Retina (tissue), 1 donor: ENCODE data around the gene FILIP1L.

Source experiments
- DNase-seq: peaks from one replicate; pipeline ENCODE4 v3.0.0-alpha.2; 2016

FILIP1L gene

DNA sequence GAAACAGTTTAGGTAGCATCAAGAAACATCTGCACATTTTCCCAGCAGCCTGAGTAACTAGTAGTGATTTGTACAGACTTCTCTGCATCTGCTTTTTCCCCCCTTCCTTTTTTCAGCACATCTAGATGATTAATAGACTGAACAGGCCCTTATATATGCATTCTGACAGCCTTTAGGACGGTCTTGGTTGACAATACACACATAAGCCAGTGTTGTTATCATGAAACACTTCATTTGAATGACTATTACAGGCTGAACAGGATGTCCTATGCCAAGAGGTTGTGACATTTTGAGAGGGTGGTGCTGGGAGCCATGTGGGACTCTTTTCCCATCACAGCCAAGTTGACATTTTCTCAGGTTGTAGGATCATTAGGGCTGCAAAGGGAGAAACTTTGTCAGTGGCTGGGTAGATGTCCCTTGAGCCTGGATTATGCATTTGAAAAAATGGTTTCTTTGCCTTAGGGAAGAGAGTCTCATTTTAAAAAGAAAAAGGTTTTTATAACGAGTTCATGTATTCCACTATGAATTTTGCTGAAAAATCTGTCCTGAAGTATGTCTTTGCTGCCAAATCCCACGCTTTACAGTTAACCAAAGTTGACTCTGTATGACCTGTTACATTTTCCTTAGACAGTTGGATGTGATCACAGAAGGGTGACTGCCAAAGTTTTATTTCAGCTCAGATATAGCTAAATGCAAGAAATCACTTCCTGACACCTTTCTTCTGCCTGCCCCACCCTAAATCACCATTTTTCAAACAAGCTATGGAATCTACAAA lies 73.7 kb downstream of the FILIP1L start:
- DNase-seq: no peak

DNA sequence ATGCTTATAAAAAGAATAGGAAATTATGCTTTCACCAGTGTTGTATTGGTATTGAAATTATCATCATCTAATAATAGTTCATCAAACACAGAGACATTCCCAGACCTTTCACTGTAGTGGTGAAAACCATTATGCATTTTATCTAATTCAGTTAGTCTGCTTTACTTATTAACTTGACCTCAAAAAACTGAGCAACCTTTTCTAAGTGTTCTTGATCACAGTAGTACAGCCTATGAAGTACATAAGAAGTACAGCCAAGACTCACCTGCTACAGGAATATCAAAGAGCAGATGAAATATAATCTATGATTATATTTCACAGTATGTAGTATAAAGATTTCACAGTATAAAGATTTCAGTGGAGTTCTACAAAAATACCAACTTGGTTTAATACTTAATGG lies 75.2 kb downstream of the FILIP1L start:
- DNase-seq: no peak

DNA sequence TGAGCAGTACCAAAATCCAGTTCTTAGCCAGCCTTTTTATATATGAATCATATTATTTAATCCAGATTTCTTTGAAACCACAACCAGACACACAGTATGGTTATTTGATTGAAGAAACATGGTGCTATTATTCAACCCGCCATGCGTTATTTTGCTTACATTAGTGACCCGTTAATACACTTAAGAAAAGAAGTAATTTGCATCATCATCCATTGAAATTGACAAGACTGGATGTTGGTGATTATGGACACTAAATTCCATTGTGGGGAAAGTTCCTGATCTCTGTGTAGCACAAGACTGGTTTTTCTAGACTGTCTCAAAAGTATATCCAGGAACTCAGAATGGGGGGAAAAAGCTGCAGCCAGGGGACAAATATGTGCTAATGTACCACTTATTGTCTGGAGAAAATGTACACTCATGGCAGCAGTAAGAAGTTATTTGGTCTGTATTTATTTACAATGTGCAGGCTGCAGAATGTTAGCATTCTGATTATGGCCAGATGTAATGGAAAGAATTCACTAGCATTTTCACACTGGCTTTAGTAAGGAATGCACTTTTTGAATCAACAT lies 80.3 kb downstream of the FILIP1L start:
- no peak for DNase-seq

- no peak for DNase-seq
Measured at GRCh38 chr3:100033184-100033583, 81.1 kb downstream of the FILIP1L start.

- DNase-seq: no peak
Measured at GRCh38 chr3:100032243-100032642, 82.1 kb downstream of the FILIP1L start.

- DNase-seq: no peak
Measured at GRCh38 chr3:100030914-100031425, 83.3 kb downstream of the FILIP1L start.

GRCh38 chr3:100030346-100030745 lies 84.0 kb downstream of the FILIP1L start:
- no peak for DNase-seq

GRCh38 chr3:100029689-100030088 lies 84.6 kb downstream of the FILIP1L start:
- DNase-seq: no peak

- DNase-seq: no peak
Measured at GRCh38 chr3:100029052-100029451, 85.2 kb downstream of the FILIP1L start.

DNA sequence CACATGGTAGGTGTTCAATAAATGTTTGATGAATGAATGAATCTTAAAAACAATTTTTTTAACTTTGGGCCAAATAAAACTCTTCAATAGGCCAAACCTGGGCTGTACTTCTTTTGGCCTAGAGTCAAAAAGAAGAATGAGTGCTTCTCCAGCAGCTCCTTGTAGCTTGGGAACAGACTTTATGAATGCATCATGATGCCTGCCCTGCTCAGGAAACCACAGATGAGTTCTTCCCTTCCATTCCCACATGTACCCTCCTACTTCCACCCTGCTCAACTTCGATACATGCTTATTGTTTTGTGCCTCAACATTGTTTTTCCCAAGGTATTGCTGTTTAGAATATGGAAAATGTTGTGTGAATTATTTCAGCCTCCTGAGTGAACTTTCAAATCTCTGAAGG lies 87.0 kb downstream of the FILIP1L start:
- no peak for DNase-seq

DNA sequence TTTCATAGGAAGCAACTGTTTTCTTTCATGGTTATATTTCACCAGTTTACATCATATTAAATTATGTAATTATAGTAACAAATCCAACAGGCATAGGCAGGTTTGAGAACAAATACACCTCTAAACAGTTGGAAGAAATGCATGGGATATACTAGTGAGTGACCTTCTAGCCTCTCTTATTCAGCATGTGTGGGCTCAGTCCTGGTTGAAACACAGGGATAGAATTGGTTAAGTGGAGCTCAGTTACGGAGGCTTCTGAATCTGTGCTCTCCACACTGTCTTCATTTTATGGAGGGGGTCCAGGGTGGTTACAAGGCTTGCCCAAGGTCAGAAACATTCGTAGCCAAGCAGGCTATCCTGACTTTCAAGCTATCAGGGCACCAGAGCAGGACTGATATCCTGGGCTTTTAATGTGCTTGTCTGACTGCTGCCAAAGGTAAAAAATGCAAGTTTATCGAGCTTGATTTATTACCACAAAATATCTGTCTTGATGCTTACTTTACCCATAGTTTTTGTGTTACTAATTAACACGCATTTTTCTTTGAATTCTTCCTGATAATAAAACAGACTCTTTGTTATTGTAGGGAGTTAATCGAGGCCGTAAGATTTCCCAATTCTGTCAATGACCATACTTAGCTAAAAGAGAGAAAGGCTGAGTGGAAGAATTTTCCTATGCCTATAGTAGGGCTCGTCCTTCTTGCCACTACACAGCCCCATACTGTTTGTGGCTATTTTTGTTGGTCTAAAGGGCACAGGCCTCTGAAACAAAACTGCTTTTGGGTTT lies 89.6 kb downstream of the FILIP1L start:
- no peak for DNase-seq

GRCh38 chr3:100023595-100023994 lies 90.7 kb downstream of the FILIP1L start:
- DNase-seq: no peak

DNA sequence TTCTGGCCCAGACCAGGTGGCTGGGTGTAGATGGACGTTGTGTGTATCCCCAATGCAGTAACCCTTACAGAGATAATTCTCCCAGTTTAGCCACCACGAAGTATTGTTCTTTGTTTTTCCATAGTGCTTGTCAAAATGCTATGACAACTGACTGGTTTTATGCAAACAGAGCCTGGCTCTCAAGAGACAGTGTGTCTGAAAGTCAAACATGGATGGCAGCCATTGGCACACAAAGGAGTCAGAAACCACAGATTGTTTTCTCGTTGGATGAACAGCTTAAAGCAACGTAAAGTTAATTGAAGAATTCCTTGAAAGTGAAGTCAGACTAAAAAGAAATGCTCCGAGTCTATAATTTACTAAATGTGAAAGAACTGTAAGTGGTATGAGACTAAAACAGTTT lies 91.2 kb downstream of the FILIP1L start:
- no peak for DNase-seq

DNA sequence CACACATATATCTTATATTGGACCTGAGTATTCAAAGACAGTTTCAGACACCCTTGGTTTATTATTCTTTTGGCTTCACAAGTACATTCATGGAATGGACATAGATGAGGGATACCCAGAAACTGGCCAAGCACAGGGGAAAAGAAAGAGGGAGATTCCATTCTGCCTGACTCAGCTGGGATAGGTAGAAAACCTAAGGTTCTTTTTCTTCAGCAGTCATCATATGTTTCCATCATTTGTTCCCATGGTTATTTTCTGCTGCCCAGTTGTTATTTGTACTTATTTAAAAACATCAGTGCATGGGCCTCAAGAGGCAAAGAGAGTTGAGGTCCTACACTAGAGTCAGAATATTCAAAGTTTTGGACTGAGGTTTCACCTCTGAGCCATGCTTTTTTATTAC lies 91.8 kb downstream of the FILIP1L start:
- DNase-seq: no peak

DNA sequence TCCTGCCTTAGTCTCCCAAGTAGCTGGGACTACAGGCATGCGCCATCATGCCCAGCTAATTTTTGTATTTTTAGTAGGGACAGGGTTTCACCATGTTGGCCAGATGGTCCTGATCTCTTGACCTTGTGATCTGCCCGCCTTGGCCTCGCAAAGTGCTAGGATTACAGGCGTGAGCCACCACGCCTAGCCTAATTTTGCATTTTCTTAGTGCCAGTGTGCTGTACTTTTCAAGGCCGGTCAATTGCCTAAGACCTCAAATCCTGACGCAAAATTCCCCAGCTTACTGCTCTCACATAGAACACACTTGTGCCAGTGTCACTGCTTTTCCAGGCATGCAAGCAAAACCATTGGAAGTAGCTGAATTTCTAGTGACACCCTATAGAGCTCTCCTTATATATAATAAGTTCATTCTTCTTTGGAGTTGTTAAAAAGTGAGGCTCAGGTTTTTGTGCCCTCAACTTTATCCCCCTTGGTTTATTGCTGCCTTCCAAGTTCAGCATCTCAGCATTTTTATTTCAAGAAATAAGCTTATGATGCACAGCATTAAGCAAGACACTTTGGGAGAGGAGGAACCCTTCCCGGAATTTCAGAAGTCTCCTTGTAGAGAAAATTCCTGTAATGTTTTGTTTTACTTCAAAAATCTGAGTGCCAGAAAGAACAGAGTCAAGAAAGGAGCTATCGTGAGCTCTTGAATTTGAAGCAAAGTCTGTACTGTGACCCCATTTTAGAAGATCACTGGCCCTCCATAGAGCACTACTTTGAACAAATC lies 93.2 kb downstream of the FILIP1L start:
- no peak for DNase-seq

GRCh38 chr3:100019719-100020118 lies 94.6 kb downstream of the FILIP1L start:
- DNase-seq: no peak

GRCh38 chr3:100018806-100019205 lies 95.5 kb downstream of the FILIP1L start:
- no peak for DNase-seq

DNA sequence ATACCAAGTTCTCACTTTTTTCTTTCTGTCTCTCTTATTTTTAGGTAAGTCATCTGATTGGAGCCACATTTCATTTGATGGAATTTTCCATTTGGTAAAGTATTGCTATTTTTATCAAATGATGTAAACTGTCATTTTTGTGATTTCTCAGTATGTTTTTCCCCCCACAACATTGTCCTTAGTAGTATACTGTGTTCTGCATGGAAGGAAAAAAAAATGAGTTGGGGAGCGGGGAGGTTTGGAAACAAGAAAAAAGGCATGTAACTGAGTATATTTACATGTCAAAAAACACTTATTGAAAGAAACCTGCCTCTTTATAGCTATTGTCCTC lies 104.2 kb downstream of the FILIP1L start:
- DNase-seq: no peak

DNA sequence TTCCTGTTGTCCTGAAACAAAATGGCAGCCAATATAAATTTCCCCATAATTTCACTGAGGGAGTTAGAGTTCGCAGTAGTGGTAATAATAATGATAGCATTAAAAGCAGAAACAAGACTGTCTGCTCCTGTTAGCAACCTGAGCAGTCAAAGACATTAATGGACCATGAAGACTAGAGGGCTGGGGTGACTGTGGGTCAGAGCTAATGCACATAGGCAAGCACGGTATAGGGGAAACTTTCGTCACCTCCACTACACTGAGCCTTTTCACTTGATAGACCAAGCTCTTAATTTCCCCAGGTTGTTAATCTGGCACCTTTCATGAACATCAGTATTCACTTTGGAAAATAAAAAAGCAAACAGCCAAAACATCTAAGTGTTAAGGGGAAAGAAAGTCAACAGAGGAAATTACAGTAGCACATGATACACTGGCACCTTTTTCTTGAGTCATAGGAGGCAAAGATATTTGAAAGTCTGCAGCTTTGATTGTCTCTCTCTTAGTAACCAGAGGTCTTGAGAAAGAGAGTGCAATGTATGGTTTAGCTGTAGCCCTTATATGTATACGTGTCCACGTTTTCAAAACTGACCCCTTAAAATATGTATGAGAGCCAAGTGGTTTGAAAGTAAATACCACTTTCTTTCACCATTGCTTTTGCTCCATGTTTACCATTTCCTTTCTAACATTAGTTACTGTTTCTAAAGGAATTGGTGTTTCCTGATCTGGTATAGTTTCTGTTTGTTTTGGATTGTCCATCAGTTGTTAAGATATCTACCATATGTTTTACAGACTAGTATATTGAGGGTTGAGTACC lies 104.8 kb downstream of the FILIP1L start:
- peak; percentile 48 for DNase-seq

GRCh38 chr3:100008081-100008698 lies 106.1 kb downstream of the FILIP1L start:
- DNase-seq: no peak

DNA sequence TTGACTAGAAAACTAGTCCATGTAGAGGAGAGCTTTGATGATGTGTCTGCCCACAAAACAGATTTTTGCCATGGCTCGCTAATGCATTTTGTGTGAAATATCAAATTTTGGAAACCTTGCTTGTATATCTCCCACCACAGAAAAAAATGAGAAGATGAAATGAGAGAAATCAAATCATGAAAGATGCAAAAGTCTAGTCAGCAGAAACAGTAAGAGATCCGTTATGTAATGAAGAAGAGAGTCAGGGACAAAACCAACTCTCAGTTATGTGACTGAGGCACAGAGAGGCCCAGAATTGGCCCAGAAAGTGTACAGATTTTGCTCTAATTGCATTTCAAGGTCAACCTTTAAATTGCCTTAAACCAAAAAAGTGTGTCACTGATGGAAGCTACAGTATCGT lies 107.0 kb downstream of the FILIP1L start:
- no peak for DNase-seq
